Measurements from ENCODE around the gene C1GALT1. TPM values are rescaled to one million over a fixed set of nuclear protein-coding genes. Genes with fewer than 3 reads are reported as not detected.

The C1GALT1 gene
- total RNA-seq, 1 experiment from 2014 or later: 54.2 TPM

- intact Hi-C loops (cut with micrococcal nuclease; ENCODE audit: unreplicated experiment): no loop called here
- no peak for TF ChIP-seq CTCF (conservative IDR thresholded peaks at IDR 0.05)
- TF ChIP-seq EZH2 (IDR thresholded peaks at IDR 0.05; ENCODE audit: low read depth): no peak
- H3K27me3 ChIP-seq (ENCODE audit: insufficient read depth, low read depth): no peaks in the 10 kb centered on the region
- H3K4me2 ChIP-seq: no peak overlapping the region
- no peak overlapping the region for H3K4me3 ChIP-seq
- no peak overlapping the region for H2AFZ ChIP-seq
- no peak overlapping the region for H3K27ac ChIP-seq
- no peaks in the 10 kb centered on the region for H3F3A ChIP-seq (ENCODE audit: insufficient read depth, low read depth)
- no TSS peak for BruUV-seq (replicated peaks)
- H3K9me2 ChIP-seq (ENCODE audit: insufficient read depth): no peaks in the 10 kb centered on the region
- no peaks in the 10 kb centered on the region for H4K20me1 ChIP-seq (ENCODE audit: insufficient read depth)
- DNase-seq: no peak
- no peaks in the 10 kb centered on the region for H3K4me1 ChIP-seq (replicated peaks; ENCODE audit: insufficient read depth)
- no peaks in the 10 kb centered on the region for H3K79me2 ChIP-seq (ENCODE audit: low read depth)
- POLR2A ChIA-PET (ENCODE audit: unreplicated experiment): no interaction called here
- H3K36me3 ChIP-seq (ENCODE audit: low read depth): no peaks in the 10 kb centered on the region
- CTCF ChIA-PET: no interaction called here
- H3K9me3 ChIP-seq (ENCODE audit: insufficient read depth, low read depth): peaks cover 19% of the 10 kb centered on the region
Measured at GRCh38 chr7:7169296-7169695, 13.0 kb upstream of the C1GALT1 start.

GRCh38 chr7:7173956-7174632 is 8.2 kb upstream of the C1GALT1 start:
- Histone ChIP-seq H3K9me2 (ENCODE audit: insufficient read depth) (no peaks in the 10 kb centered on the region), H3K36me3 (ENCODE audit: low read depth) (no peaks in the 10 kb centered on the region), H3K4me2 (no peak overlapping the region), H4K20me1 (ENCODE audit: insufficient read depth) (no peaks in the 10 kb centered on the region), H3K4me1 (replicated peaks; ENCODE audit: insufficient read depth) (peaks cover 35% of the 10 kb centered on the region), H3K4me3 (no peak overlapping the region), H3K27ac (no peak overlapping the region), H3K9me3 (ENCODE audit: insufficient read depth, low read depth) (peaks cover 30% of the 10 kb centered on the region), H3F3A (ENCODE audit: insufficient read depth, low read depth) (peaks cover 27% of the 10 kb centered on the region), H3K27me3 (ENCODE audit: insufficient read depth, low read depth) (no peaks in the 10 kb centered on the region), H3K79me2 (ENCODE audit: low read depth) (no peaks in the 10 kb centered on the region), H2AFZ (no peak overlapping the region)
- TF ChIP-seq CTCF (conservative IDR thresholded peaks at IDR 0.05) (no peak), EZH2 (IDR thresholded peaks at IDR 0.05; ENCODE audit: low read depth) (no peak)
- intact Hi-C loops (cut with micrococcal nuclease; ENCODE audit: unreplicated experiment): no loop called here
- BruUV-seq (replicated peaks): no TSS peak
- ChIA-PET POLR2A (ENCODE audit: unreplicated experiment) (no interaction called here), CTCF (interaction anchor here (0.6 kb wide), 1 partner anchor 1177 kb away, joined by 3 read pairs; no protein-coding TSS in a partner anchor)
- DNase-seq: no peak

GRCh38 chr7:7175075-7175695 is 7.2 kb upstream of the C1GALT1 start:
- H3K9me2 ChIP-seq (ENCODE audit: insufficient read depth): no peaks in the 10 kb centered on the region
- no TSS peak for BruUV-seq (replicated peaks)
- ChIA-PET CTCF (interaction anchor here (1.9 kb wide), 1 partner anchor 60 kb away, joined by 4 read pairs; no protein-coding TSS in a partner anchor), POLR2A (ENCODE audit: unreplicated experiment) (no interaction called here)
- no peaks in the 10 kb centered on the region for H3K79me2 ChIP-seq (ENCODE audit: low read depth)
- H3K27ac ChIP-seq: no peak overlapping the region
- no peaks in the 10 kb centered on the region for H4K20me1 ChIP-seq (ENCODE audit: insufficient read depth)
- intact Hi-C loops (cut with micrococcal nuclease; ENCODE audit: unreplicated experiment): loop anchor here (5.0 kb wide), 1 partner anchor 158 kb away; no protein-coding TSS in a partner anchor
- H3F3A ChIP-seq (ENCODE audit: insufficient read depth, low read depth): peaks cover 27% of the 10 kb centered on the region
- no peak for DNase-seq
- H3K4me1 ChIP-seq (replicated peaks; ENCODE audit: insufficient read depth): peaks cover 35% of the 10 kb centered on the region
- no peaks in the 10 kb centered on the region for H3K27me3 ChIP-seq (ENCODE audit: insufficient read depth, low read depth)
- no peaks in the 10 kb centered on the region for H3K36me3 ChIP-seq (ENCODE audit: low read depth)
- no peak overlapping the region for H2AFZ ChIP-seq
- H3K4me3 ChIP-seq: no peak overlapping the region
- no peak for TF ChIP-seq EZH2 (IDR thresholded peaks at IDR 0.05; ENCODE audit: low read depth)
- no peak for TF ChIP-seq CTCF (conservative IDR thresholded peaks at IDR 0.05)
- peaks cover 23% of the 10 kb centered on the region for H3K9me3 ChIP-seq (ENCODE audit: insufficient read depth, low read depth)
- H3K4me2 ChIP-seq: no peak overlapping the region
